SK-N-MC (cell line): ENCODE data around the gene NR1H4.

Experiments
- EZH2 ChIP-seq: fragments of 200-600 bp; sonication (generic); IDR thresholded peaks from one replicate; pipeline ENCODE4 v1.6.1; 2017; ENCODE audit warnings: antibody characterized with exemption
- FOXP2 ChIP-seq: optimal IDR thresholded peaks from 2 replicates; pipeline ENCODE3; 2011; ENCODE audit warnings: mild to moderate bottlenecking, moderate library complexity; ENCODE audit not compliant: insufficient read depth; ENCODE audit errors: extremely low read length, control extremely low read depth
- POLR2AphosphoS5 ChIP-seq: IDR thresholded peaks from 2 replicates; pipeline ENCODE4 v1.6.1; 2012; ENCODE audit warnings: mild to moderate bottlenecking, low read depth, low read length, borderline replicate concordance

- TF ChIP-seq EZH2 (no peak), POLR2AphosphoS5 (no peak), FOXP2 (no peak)
These were observed 30.2 kb upstream of the NR1H4 start for GRCh38 chr12:100443434-100443833.
